Endothelial cell of umbilical vein (primary cell): ENCODE measurements around the gene OPCML. TPM values are rescaled to one million over a fixed set of nuclear protein-coding genes. Genes with fewer than 3 reads are reported as not detected.

Experiments
- BruUV-seq: library from RNA; stranded (reverse); fragments of 400-500 nt; replicated peaks from 2 replicates; lab custom pipeline; 2021; lab: Mats Ljungman, UMichigan
- CTCF ChIA-PET: fragments of 300-600, 350-600 bp; sonication (Branson Sonifier 250); formaldehyde crosslinking; loops from one replicate; lab custom pipeline; 2021; ENCODE audit warnings: antibody characterized with exemption, inconsistent platforms; lab: Charles Lee
- POLR2A ChIA-PET: fragments of 300-600, 350-600 bp; sonication (Branson Sonifier 250); formaldehyde crosslinking; loops from one replicate; lab custom pipeline; 2021; ENCODE audit warnings: antibody characterized with exemption, inconsistent platforms; lab: Charles Lee
- DNase-seq: peaks from one replicate; pipeline ENCODE4 v3.0.0-alpha.2; 2011; ENCODE audit warnings: low read depth, low spot score
- FAIRE-seq: peaks from 2 replicates; lab custom pipeline; 2011; peaks lifted over from hg19 to GRCh38; lab: Jason Lieb, UNC
- H2AFZ ChIP-seq: 2 replicates; pipeline ENCODE4 v1.6.0; 2012; ENCODE audit warnings: low read depth, low read length, control low read depth, inconsistent platforms
- H3K27ac ChIP-seq: 2 replicates; pipeline ENCODE4 v1.5.1; 2011; ENCODE audit warnings: low read depth, mild to moderate bottlenecking, control low read depth, low read length, moderate library complexity; ENCODE audit not compliant: insufficient read depth
- H3K27me3 ChIP-seq, 2 experiments: 2 replicates each; pipeline versions ENCODE4 v1.6.0 to v1.6.1; 2011; ENCODE audit warnings: low read length in 2 of 2, mixed read lengths in 1 of 2; ENCODE audit not compliant: control insufficient read depth in 2 of 2, insufficient read depth in 2 of 2
- H3K36me3 ChIP-seq, 2 experiments: 2 replicates in 1 of 2; 3 replicates in 1 of 2; pipeline ENCODE4 v1.5.1; 2011; ENCODE audit warnings: low read length in 2 of 2, mild to moderate bottlenecking in 1 of 2, moderate library complexity in 1 of 2; ENCODE audit not compliant: control insufficient read depth in 2 of 2, insufficient read depth in 2 of 2; ENCODE audit errors: extremely low read depth in 1 of 2
- H3K4me1 ChIP-seq: 3 replicates; pipeline ENCODE4 v1.5.1; 2011; ENCODE audit warnings: mild to moderate bottlenecking, low read length; ENCODE audit not compliant: control insufficient read depth, insufficient read depth; ENCODE audit errors: extremely low read depth
- H3K4me2 ChIP-seq: 2 replicates; pipeline ENCODE4 v1.6.1; 2011; ENCODE audit warnings: low read length, control low read depth, mixed read lengths; ENCODE audit not compliant: insufficient read depth
- H3K4me3 ChIP-seq, 3 experiments: fragments of 200-600 bp in 1 of 3; sonication (generic), shearing (Covaris generic) in 1 of 3; replicated peaks in 1 of 3; 2 replicates each; pipeline ENCODE4 v1.5.1; 2011 to 2016; ENCODE audit warnings: control low read depth in 3 of 3, low read length in 3 of 3, mild to moderate bottlenecking in 2 of 3, inconsistent platforms in 1 of 3, low read depth in 1 of 3, moderate library complexity in 1 of 3; ENCODE audit not compliant: insufficient read depth in 1 of 3
- H3K79me2 ChIP-seq: 2 replicates; pipeline ENCODE4 v1.6.0; 2012; ENCODE audit warnings: low read length, inconsistent platforms; ENCODE audit not compliant: control insufficient read depth, insufficient read depth
- H3K9ac ChIP-seq: replicated peaks from 2 replicates; pipeline ENCODE3; 2011; ENCODE audit warnings: low read length, control low read depth; ENCODE audit not compliant: insufficient read depth; ENCODE audit errors: extremely low read depth
- H3K9me1 ChIP-seq: replicated peaks from 3 replicates; pipeline ENCODE4 v1.6.0; 2011; ENCODE audit warnings: mild to moderate bottlenecking, low read length; ENCODE audit not compliant: control insufficient read depth, insufficient read depth; ENCODE audit errors: extremely low read depth
- H3K9me3 ChIP-seq: replicated peaks from 2 replicates; pipeline ENCODE4 v1.5.1; 2012; ENCODE audit warnings: low read length, inconsistent platforms; ENCODE audit not compliant: control insufficient read depth, insufficient read depth
- H4K20me1 ChIP-seq: replicated peaks from 2 replicates; pipeline ENCODE3; 2011; ENCODE audit warnings: mild to moderate bottlenecking, low read length; ENCODE audit not compliant: control insufficient read depth, insufficient read depth; ENCODE audit errors: extremely low read depth
- CTCF ChIP-seq, 2 donors: IDR thresholded peaks; 1 replicate in 1 of 2; 2 replicates in 1 of 2; pipeline ENCODE4 v1.5.1; 2011; ENCODE audit warnings: low read length in 2 of 2, mild to moderate bottlenecking in 2 of 2, moderate library complexity in 2 of 2, control low read depth in 1 of 2, inconsistent platforms in 1 of 2, low read depth in 1 of 2; ENCODE audit not compliant: insufficient read depth in 1 of 2; ENCODE audit errors: extremely low read depth in 1 of 2
- EZH2 ChIP-seq: IDR thresholded peaks from 2 replicates; pipeline ENCODE4 v1.6.1; 2012; ENCODE audit warnings: borderline replicate concordance, low read depth, mild to moderate bottlenecking, moderate library complexity, low read length, inconsistent platforms; ENCODE audit not compliant: severe bottlenecking
- FOS ChIP-seq: IDR thresholded peaks from 2 replicates; pipeline ENCODE4 v1.6.1; 2011; ENCODE audit warnings: mild to moderate bottlenecking, low read length, moderate library complexity, borderline replicate concordance; ENCODE audit not compliant: insufficient read depth
- GATA2 ChIP-seq: IDR thresholded peaks from 2 replicates; pipeline ENCODE4 v1.7.0; 2011; ENCODE audit warnings: low read depth, mild to moderate bottlenecking, moderate library complexity, mixed read lengths, low read length; ENCODE audit not compliant: insufficient read length, insufficient read depth
- JUN ChIP-seq: IDR thresholded peaks from 2 replicates; pipeline ENCODE4 v1.6.1; 2011; ENCODE audit warnings: borderline replicate concordance, low read depth; ENCODE audit not compliant: insufficient read length, insufficient read depth
- MAX ChIP-seq: IDR thresholded peaks from 2 replicates; pipeline ENCODE4 v1.6.1; 2011; ENCODE audit not compliant: insufficient read depth, insufficient read length
- MYC ChIP-seq: IDR thresholded peaks from one replicate; pipeline ENCODE4 v1.6.1; 2011; ENCODE audit warnings: mild to moderate bottlenecking, low read depth, low read length
- POLR2A ChIP-seq: IDR thresholded peaks from 2 replicates; pipeline ENCODE4 v1.6.1; 2012; ENCODE audit warnings: low read depth, mild to moderate bottlenecking, control low read depth, low read length
- POLR2AphosphoS5 ChIP-seq: IDR thresholded peaks from 2 replicates; pipeline ENCODE4 v1.6.1; 2012; ENCODE audit warnings: low read depth, mild to moderate bottlenecking, control low read depth, low read length, moderate library complexity; ENCODE audit not compliant: insufficient read depth
- dilution Hi-C: fragments of 300-500 bp; cut with MboI; formaldehyde crosslinking; loops from one replicate; pipeline ENCODE4 v1.15.0; 2019; ENCODE audit warnings: low sequenced_read_pairs; ENCODE audit not compliant: extremely low pct_ligation_motif_present
- intact Hi-C: fragments of 100-400 bp; cut with micrococcal nuclease; formaldehyde crosslinking; loops from one replicate; pipeline ENCODE4 v1.10.0; 2022
- polyA plus RNA-seq, 4 experiments: library from polyadenylated mRNA; depleted of rRNA in 3 of 4; stranded (reverse) in 3 of 4; unstranded in 1 of 4; fragments of >200 nt; gene quantifications; 2 replicates each; pipeline versions ENCODE4 v1.2.1 to v1.2.3, GENCODE V29; 2011 to 2012; ENCODE audit warnings: missing spikeins in 1 of 4
- total RNA-seq: library from RNA; stranded (reverse); gene quantifications from 2 replicates; pipeline ENCODE4 v1.2.3, GENCODE V29; 2021

OPCML gene
- total and polyA plus RNA-seq, 2 donors (not counting 3 experiments of a cell fraction or from before 2014, with no cell fraction given), result not detected

GRCh38 chr11:133266986-133267385 is 265.3 kb downstream of the OPCML start:
- Histone ChIP-seq H3K9me3 (peaks cover 14% of the 10 kb centered on the region), H3K4me3 (no peak overlapping the region), H3K9me1 (no peaks in the 10 kb centered on the region), H2AFZ (no peak overlapping the region), H3K9ac (no peak overlapping the region), H4K20me1 (no peaks in the 10 kb centered on the region), H3K36me3 (no peaks in the 10 kb centered on the region), H3K27me3 (no peaks in the 10 kb centered on the region), H3K4me1 (no peaks in the 10 kb centered on the region), H3K79me2 (no peaks in the 10 kb centered on the region), H3K27ac (no peak overlapping the region), H3K4me2 (no peak overlapping the region)
- no peak for TF ChIP-seq EZH2
- TF ChIP-seq FOS, result no peak
- no peak for TF ChIP-seq GATA2
- no peak for TF ChIP-seq MAX
- TF ChIP-seq JUN, result no peak
- no peak for TF ChIP-seq MYC
- TF ChIP-seq CTCF (IDR thresholded peaks at IDR 0.05; ENCODE audit: extremely low read depth in 1 of 2, insufficient read depth in 1 of 2, low read depth in 1 of 2, low read length in 2 of 2), result no peak
- no peak for TF ChIP-seq POLR2AphosphoS5
- no peak for TF ChIP-seq POLR2A
- dilution Hi-C loops (no loop called here), intact Hi-C loops (no loop called here)
- ChIA-PET CTCF (no interaction called here), POLR2A (no interaction called here)
- DNase-seq, result no peak
- BruUV-seq, result no TSS peak
- no peak for FAIRE-seq
